ENCODE results near the gene LTBR. TPM values are rescaled to one million over a fixed set of nuclear protein-coding genes. Genes with fewer than 3 reads are reported as not detected.

LTBR gene
- total and polyA plus RNA-seq, 2 donors (not counting 1 experiment from before 2014, with no cell fraction given): 1.1 TPM; not detected in 1

- Histone ChIP-seq H3K9ac (ENCODE audit: low read length) (peak overlapping the region; percentile 32), H3K27me3 (replicated peaks in 1 of 4; ENCODE audit: control extremely low read depth in 1 of 4, control insufficient read depth in 3 of 4, insufficient read depth in 4 of 4, low read length in 3 of 4) (peaks cover 0 to 96% (median 60%) of the 10 kb centered on the region in 4 experiments), H3K36me3 (replicated peaks in 1 of 2; ENCODE audit: control extremely low read depth in 1 of 2, control insufficient read depth in 1 of 2, extremely low read depth in 1 of 2, insufficient read depth in 2 of 2, low read length in 1 of 2) (no peaks in the 10 kb centered on the region), H2AFZ (ENCODE audit: insufficient read depth, low read depth, low read length, poor library complexity, severe bottlenecking) (peak overlapping the region; percentile 19), H3K4me3 (ENCODE audit: control extremely low read depth in 1 of 5, extremely low read depth in 1 of 5, insufficient read depth in 1 of 5, low read depth in 2 of 5, low read length in 4 of 5) (peak overlapping the region in 2 of 5 experiments; percentile 34 to 40), H3K9me3 (ENCODE audit: control extremely low read depth in 1 of 3, control insufficient read depth in 2 of 3, insufficient read depth in 1 of 3, low read length in 2 of 3) (peaks cover 0 to 20% (median 0%) of the 10 kb centered on the region in 3 donors), H3K79me2 (ENCODE audit: control insufficient read depth, insufficient read depth, low read length) (no peaks in the 10 kb centered on the region), H4K20me1 (ENCODE audit: control insufficient read depth, insufficient read depth, low read length, poor library complexity, severe bottlenecking) (peaks cover 15% of the 10 kb centered on the region), H3K27ac (ENCODE audit: low read length in 2 of 2) (no peak overlapping the region), H3K4me1 (ENCODE audit: control insufficient read depth in 2 of 2, insufficient read depth in 2 of 2, low read length in 2 of 2) (peaks cover 53 to 54% of the 10 kb centered on the region in 2 donors), H3K4me2 (replicated peaks; ENCODE audit: low read depth, low read length, poor library complexity, severe bottlenecking) (peak overlapping the region; percentile 70)
- DNase-seq: peak; percentile 75
- peak; percentile 79 for ATAC-seq (ENCODE audit: low read depth)
- POLR2A ChIA-PET: interaction anchor here (0.6 kb wide), 1 partner anchor 223 kb away, joined by 3 read pairs; no protein-coding TSS in a partner anchor
- Mint-ChIP-seq H3K27ac (no peak overlapping the region), H3K4me3 (peak overlapping the region; percentile 66), H3K27me3 (peaks cover 55% of the 10 kb centered on the region), H3K9me3 (ENCODE audit: insufficient read depth) (no peaks in the 10 kb centered on the region), H3K4me1 (peaks cover 13% of the 10 kb centered on the region)
- intact Hi-C loops (cut with micrococcal nuclease): loop anchor here (5.0 to 10.0 kb wide), 2 partner anchors 33 to 129 kb away; no protein-coding TSS in a partner anchor
- WGBS (ENCODE audit: insufficient coverage): 5% methylated on average over 7 of the region's 11 CpGs
- TF ChIP-seq EZH2 (IDR thresholded peaks at IDR 0.05; ENCODE audit: borderline replicate concordance, insufficient read depth, low read depth, low read length, poor library complexity, severe bottlenecking): no peak
- TF ChIP-seq, protein P1, sequence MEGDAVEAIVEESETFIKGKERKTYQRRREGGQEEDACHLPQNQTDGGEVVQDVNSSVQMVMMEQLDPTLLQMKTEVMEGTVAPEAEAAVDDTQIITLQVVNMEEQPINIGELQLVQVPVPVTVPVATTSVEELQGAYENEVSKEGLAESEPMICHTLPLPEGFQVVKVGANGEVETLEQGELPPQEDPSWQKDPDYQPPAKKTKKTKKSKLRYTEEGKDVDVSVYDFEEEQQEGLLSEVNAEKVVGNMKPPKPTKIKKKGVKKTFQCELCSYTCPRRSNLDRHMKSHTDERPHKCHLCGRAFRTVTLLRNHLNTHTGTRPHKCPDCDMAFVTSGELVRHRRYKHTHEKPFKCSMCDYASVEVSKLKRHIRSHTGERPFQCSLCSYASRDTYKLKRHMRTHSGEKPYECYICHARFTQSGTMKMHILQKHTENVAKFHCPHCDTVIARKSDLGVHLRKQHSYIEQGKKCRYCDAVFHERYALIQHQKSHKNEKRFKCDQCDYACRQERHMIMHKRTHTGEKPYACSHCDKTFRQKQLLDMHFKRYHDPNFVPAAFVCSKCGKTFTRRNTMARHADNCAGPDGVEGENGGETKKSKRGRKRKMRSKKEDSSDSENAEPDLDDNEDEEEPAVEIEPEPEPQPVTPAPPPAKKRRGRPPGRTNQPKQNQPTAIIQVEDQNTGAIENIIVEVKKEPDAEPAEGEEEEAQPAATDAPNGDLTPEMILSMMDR (IDR thresholded peaks at IDR 0.05): peak; percentile 57
- CTCF ChIA-PET: interaction anchor here (0.6 to 1.6 kb wide), 4 partner anchors 15 to 351 kb away, joined by 3 to 4 read pairs (median 4); no protein-coding TSS in a partner anchor
These were observed 48.4 kb upstream of the LTBR start for GRCh38 chr12:6335451-6336078.
